A549 (cell line): Measurements from ENCODE around the gene BICC1. TPM values are rescaled to one million over a fixed set of nuclear protein-coding genes. Genes with fewer than 3 reads are reported as not detected.

ENCODE experiments used
- ATAC-seq, 2 experiments: fragments of 200-7000 bp in 1 of 2; fragments of >200 bp in 1 of 2; cut with Nextera tagmentation in 1 of 2; cut with Tn5 transposase in 1 of 2; 3 replicates each; pipeline versions ENCODE4 v1.8.0 to v1.9.1; 2018 to 2020; ENCODE audit warnings: mild to moderate bottlenecking in 1 of 2, moderate library complexity in 1 of 2
- CTCF ChIA-PET: fragments of 300-600 bp; sonication (Branson Sonifier 250); formaldehyde crosslinking; extraction: SDS; loops from one replicate; lab custom pipeline; 2021; ENCODE audit warnings: antibody characterized with exemption, inconsistent platforms; lab: Yijun Ruan, JAX
- POLR2A ChIA-PET: fragments of 350-600 bp; formaldehyde crosslinking; extraction: SDS; loops from one replicate; lab custom pipeline; 2021; ENCODE audit warnings: antibody characterized with exemption, inconsistent platforms; lab: Yijun Ruan, JAX
- DNase-seq, 2 experiments: peaks; one replicate each; pipeline versions ENCODE4 v3.0.0 to v3.0.0-alpha.2; 2011 to 2016; ENCODE audit warnings: low read depth in 1 of 2, low spot score in 1 of 2
- FAIRE-seq: peaks from 2 replicates; lab custom pipeline; 2011; peaks lifted over from hg19 to GRCh38; lab: Jason Lieb, UNC
- H3K27ac ChIP-seq, 2 experiments: fragments of >200 bp; sonication (Bioruptor Twin); formaldehyde crosslinking; 3 replicates each; pipeline ENCODE4 v1.5.1; 2016 to 2017
- H3K4me1 ChIP-seq: fragments of >200 bp; sonication (Bioruptor Twin); formaldehyde crosslinking; 3 replicates; pipeline ENCODE4 v1.6.1; 2016
- H3K4me2 ChIP-seq: fragments of >200 bp; sonication (Bioruptor Twin); formaldehyde crosslinking; 3 replicates; pipeline ENCODE4 v1.6.1; 2016
- H3K4me3 ChIP-seq: fragments of >200 bp; sonication (Bioruptor Twin); formaldehyde crosslinking; 3 replicates; pipeline ENCODE4 v1.5.1; 2016
- H3K9me3 ChIP-seq: fragments of >200 bp; sonication (Bioruptor Twin); formaldehyde crosslinking; 3 replicates; pipeline ENCODE4 v1.6.1; 2016
- CBX8 ChIP-seq: fragments of 200-600 bp; sonication (generic); IDR thresholded peaks from 2 replicates; pipeline ENCODE4 v1.6.1; 2016
- CHD4 ChIP-seq: fragments of 200-600 bp; sonication (generic); IDR thresholded peaks from 2 replicates; pipeline ENCODE4 v1.6.1; 2016; ENCODE audit warnings: antibody characterized with exemption, mild to moderate bottlenecking, borderline replicate concordance
- ESRRA ChIP-seq: fragments of 150-350 bp; IDR thresholded peaks from 2 replicates; pipeline ENCODE4 v1.6.1; 2014; ENCODE audit warnings: mild to moderate bottlenecking, low read length, borderline replicate concordance
- FOSB ChIP-seq: fragments of 250-450 bp; sonication (Bioruptor Pico); IDR thresholded peaks from 2 replicates; pipeline ENCODE4 v1.5.0; 2020; ENCODE audit warnings: mild to moderate bottlenecking, moderate library complexity
- FOXS1 ChIP-seq: fragments of 250-450 bp; sonication (Bioruptor Pico); IDR thresholded peaks from 2 replicates; pipeline ENCODE4 v1.5.0; 2020; ENCODE audit warnings: mild to moderate bottlenecking, moderate library complexity
- GATA3 ChIP-seq: IDR thresholded peaks from 2 replicates; pipeline ENCODE4 v1.6.1; 2012; ENCODE audit warnings: borderline replicate concordance
- HDAC2 ChIP-seq: fragments of 200-600 bp; sonication (generic); IDR thresholded peaks from 2 replicates; pipeline ENCODE4 v1.6.1; 2016
- HEYL ChIP-seq: fragments of 250-450 bp; sonication (Bioruptor Pico); IDR thresholded peaks from 2 replicates; pipeline ENCODE4 v1.8.0; 2021; ENCODE audit warnings: mild to moderate bottlenecking, moderate library complexity
- HMGXB4 ChIP-seq: fragments of 250-450 bp; sonication (Bioruptor Pico); IDR thresholded peaks from 2 replicates; pipeline ENCODE4 v1.5.0; 2021; ENCODE audit warnings: mild to moderate bottlenecking, moderate library complexity, borderline replicate concordance
- HOXB5 ChIP-seq: fragments of 250-450 bp; sonication (Bioruptor Pico); IDR thresholded peaks from 2 replicates; pipeline ENCODE4 v1.5.0; 2020; ENCODE audit warnings: mild to moderate bottlenecking, moderate library complexity
- JUN ChIP-seq, 2 experiments: fragments of >200 bp; sonication (Bioruptor Twin); formaldehyde crosslinking; IDR thresholded peaks; 2 replicates in 1 of 2; 3 replicates in 1 of 2; pipeline ENCODE4 v1.6.1; 2016 to 2017
- KDM1A ChIP-seq: fragments of 200-600 bp; sonication (generic); IDR thresholded peaks from 2 replicates; pipeline ENCODE4 v1.6.1; 2016; ENCODE audit warnings: low read depth, mild to moderate bottlenecking
- MAFK ChIP-seq: fragments of 450-650 bp; IDR thresholded peaks from 2 replicates; pipeline ENCODE4 v1.6.1; 2014; ENCODE audit not compliant: partially characterized antibody
- MAZ ChIP-seq: fragments of 150-350 bp; IDR thresholded peaks from 2 replicates; pipeline ENCODE4 v1.6.1; 2014; ENCODE audit warnings: antibody characterized with exemption, low read depth, low read length, borderline replicate concordance
- PHF8 ChIP-seq: fragments of 200-600 bp; sonication (generic); IDR thresholded peaks from 2 replicates; pipeline ENCODE4 v1.6.1; 2016; ENCODE audit warnings: low read depth, mild to moderate bottlenecking, antibody characterized with exemption, moderate library complexity, borderline replicate concordance
- POLR2A ChIP-seq: IDR thresholded peaks from 2 replicates; pipeline ENCODE4 v1.6.1; 2012; ENCODE audit warnings: mild to moderate bottlenecking, low read length
- RARB ChIP-seq: fragments of 250-450 bp; sonication (Bioruptor Pico); IDR thresholded peaks from 2 replicates; pipeline ENCODE4 v1.8.0; 2021; ENCODE audit warnings: mild to moderate bottlenecking, moderate library complexity
- TFCP2L1 ChIP-seq: fragments of 250-450 bp; sonication (Bioruptor Pico); IDR thresholded peaks from 2 replicates; pipeline ENCODE4 v1.5.0; 2021; ENCODE audit warnings: mild to moderate bottlenecking
- ZSCAN20 ChIP-seq: fragments of 250-450 bp; sonication (Bioruptor Pico); IDR thresholded peaks from 2 replicates; pipeline ENCODE4 v1.8.0; 2022; ENCODE audit warnings: mild to moderate bottlenecking, moderate library complexity
- WGBS: methylation state at CpG from one replicate; pipeline ENCODE4 v1.1.6; 2017; ENCODE audit errors: missing lambda C conversion rate; 5-methylcytosine and 5-hydroxymethylcytosine counted together
- polyA plus RNA-seq, 4 experiments: library from polyadenylated mRNA; depleted of rRNA in 3 of 4; stranded (reverse); fragments of >200 nt; fragmentation: RNase III in 1 of 4; extraction: RNeasy Plus Mini Kit Qiagen cat#74134 plus additional on column Dnase treatment in 1 of 4; gene quantifications; 2 replicates in 3 of 4; 3 replicates in 1 of 4; pipeline ENCODE4 v1.2.3, GENCODE V29; 2011 to 2017
- TF ChIP-seq, protein P1 (sequence below): fragments of 450-650 bp; IDR thresholded peaks from 2 replicates; pipeline ENCODE4 v1.6.1; 2014; ENCODE audit warnings: antibody characterized with exemption
- TF ChIP-seq, protein P2 (sequence below): IDR thresholded peaks from 2 replicates; pipeline ENCODE4 v1.6.1; 2012

The BICC1 gene
- polyA plus RNA-seq, 2 of the 4 experiments (the other 2 are of a cell fraction) = 36.9 to 56.8 TPM

DNA sequence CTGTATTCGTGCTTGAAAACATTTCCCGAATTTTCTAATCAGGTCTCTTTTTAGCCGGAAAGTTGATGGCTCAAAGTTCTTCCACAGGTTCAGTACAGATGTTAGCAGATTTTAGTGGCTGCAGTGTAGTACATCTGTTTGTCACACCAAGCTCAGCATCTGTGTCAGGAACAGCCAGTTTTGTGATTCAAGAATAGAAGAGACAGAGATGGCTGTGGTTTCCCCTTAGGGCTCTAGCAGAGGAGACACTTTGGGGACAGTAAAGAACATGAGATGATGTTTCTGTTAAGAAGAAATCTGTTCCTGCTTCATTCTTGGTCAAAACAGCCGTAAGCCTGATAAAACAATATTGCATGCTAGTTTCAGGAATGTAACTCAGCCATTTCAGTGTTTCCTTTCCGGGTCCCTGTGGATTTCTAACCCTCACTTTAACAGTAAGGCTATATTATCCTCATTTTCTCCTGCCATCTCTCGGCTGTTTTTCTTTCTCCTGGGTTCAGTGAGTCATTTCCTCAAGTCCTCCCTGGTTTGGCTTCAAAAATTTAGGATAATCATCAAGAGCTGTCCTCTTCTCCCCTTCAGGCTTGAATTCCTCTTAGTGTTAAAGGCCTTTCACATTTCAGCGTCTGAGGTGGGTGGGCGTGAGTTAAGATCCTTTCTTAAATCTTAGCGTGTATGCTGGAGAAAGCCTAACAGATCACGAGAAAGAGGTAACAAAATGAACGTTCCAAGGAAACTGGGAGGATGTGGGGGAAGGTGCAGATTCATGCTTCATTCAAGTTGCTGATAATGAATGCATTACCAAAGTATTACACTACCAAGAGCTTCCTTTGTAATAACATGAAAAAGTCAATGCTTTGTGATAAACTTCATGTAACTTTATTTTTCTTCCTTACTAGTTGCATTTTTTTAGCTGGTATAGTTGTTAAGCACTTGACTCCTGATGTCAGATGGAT is 37.1 kb upstream of the BICC1 start:
- H3K4me1 ChIP-seq = peaks cover 29% of the 10 kb centered on the region
- FAIRE-seq (no peak), ATAC-seq (peak; percentile 60 to 64; a peak in 4 of 6 replicates), DNase-seq (no peak)
- TF ChIP-seq RARB (CRISPR knock-in tag) (no peak), CHD4 (no peak), HOXB5 (CRISPR knock-in tag) (no peak), MAFK (no peak), HEYL (CRISPR knock-in tag) (no peak), FOXS1 (CRISPR knock-in tag) (no peak), GATA3 (no peak), HMGXB4 (CRISPR knock-in tag) (no peak)
- TF ChIP-seq, protein P1, sequence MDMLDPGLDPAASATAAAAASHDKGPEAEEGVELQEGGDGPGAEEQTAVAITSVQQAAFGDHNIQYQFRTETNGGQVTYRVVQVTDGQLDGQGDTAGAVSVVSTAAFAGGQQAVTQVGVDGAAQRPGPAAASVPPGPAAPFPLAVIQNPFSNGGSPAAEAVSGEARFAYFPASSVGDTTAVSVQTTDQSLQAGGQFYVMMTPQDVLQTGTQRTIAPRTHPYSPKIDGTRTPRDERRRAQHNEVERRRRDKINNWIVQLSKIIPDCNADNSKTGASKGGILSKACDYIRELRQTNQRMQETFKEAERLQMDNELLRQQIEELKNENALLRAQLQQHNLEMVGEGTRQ = no peak
- no peaks in the 10 kb centered on the region for H3K9me3 ChIP-seq
- H3K27ac ChIP-seq = peak overlapping the region; percentile 80 to 84
- POLR2A ChIA-PET = no interaction called here
- CTCF ChIA-PET = interaction anchor here (0.8 to 1.3 kb wide), 2 partner anchors 26 to 166 kb away, joined by 3 read pairs; no protein-coding TSS in a partner anchor
- peak overlapping the region; percentile 38 for H3K4me3 ChIP-seq
- 34% methylated on average over 11 of the region's 11 CpGs for WGBS
- H3K4me2 ChIP-seq = peak overlapping the region; percentile 98

- H3K4me2 ChIP-seq = no peak overlapping the region
- 73% methylated on average over 2 of the region's 2 CpGs for WGBS
- ATAC-seq = no peak
Measured at GRCh38 chr10:58477122-58477521, 35.5 kb upstream of the BICC1 start.

More at GRCh38 chr10:58477122-58477521, 35.5 kb upstream of the BICC1 start:
- Histone ChIP-seq H3K4me3 (no peak overlapping the region), H3K27ac (peak overlapping the region in 1 of 2 experiments; percentile 58; a peak in 3 of 6 replicates), H3K4me1 (peaks cover 29% of the 10 kb centered on the region), H3K9me3 (no peaks in the 10 kb centered on the region)
- CTCF ChIA-PET = no interaction called here
- POLR2A ChIA-PET = no interaction called here
- no peak for DNase-seq
- TF ChIP-seq TFCP2L1 (CRISPR knock-in tag) = no peak
- TF ChIP-seq CBX8 = no peak
- TF ChIP-seq MAZ = no peak
- TF ChIP-seq HDAC2 = no peak
- TF ChIP-seq POLR2A = no peak
- TF ChIP-seq ZSCAN20 = no peak
- no peak for TF ChIP-seq HOXB5 (CRISPR knock-in tag)
- no peak for TF ChIP-seq RARB (CRISPR knock-in tag)
- TF ChIP-seq PHF8 = no peak
- TF ChIP-seq KDM1A = no peak
- TF ChIP-seq FOSB (CRISPR knock-in tag) = no peak
- TF ChIP-seq ESRRA = no peak
- no peak for TF ChIP-seq JUN (IDR thresholded peaks at IDR 0.05)
- TF ChIP-seq, protein P1 = no peak
- TF ChIP-seq, protein P2, sequence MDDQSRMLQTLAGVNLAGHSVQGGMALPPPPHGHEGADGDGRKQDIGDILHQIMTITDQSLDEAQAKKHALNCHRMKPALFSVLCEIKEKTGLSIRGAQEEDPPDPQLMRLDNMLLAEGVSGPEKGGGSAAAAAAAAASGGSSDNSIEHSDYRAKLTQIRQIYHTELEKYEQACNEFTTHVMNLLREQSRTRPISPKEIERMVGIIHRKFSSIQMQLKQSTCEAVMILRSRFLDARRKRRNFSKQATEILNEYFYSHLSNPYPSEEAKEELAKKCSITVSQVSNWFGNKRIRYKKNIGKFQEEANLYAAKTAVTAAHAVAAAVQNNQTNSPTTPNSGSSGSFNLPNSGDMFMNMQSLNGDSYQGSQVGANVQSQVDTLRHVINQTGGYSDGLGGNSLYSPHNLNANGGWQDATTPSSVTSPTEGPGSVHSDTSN = no peak
- FAIRE-seq = no peak
